Loucy (cell line): Measurements from ENCODE around the gene MYMX.

Experiments
- H2AFZ ChIP-seq: fragments of 200-600 bp; sonication (generic); 2 replicates; pipeline ENCODE4 v1.6.0; 2016; ENCODE audit warnings: antibody characterized with exemption, mild to moderate bottlenecking, low read length, moderate library complexity
- H3F3A ChIP-seq: fragments of 200-600 bp; 2 replicates; pipeline ENCODE4 v1.6.0; 2016; ENCODE audit warnings: antibody characterized with exemption, low read depth, mild to moderate bottlenecking
- H3K27me3 ChIP-seq: fragments of 200-600 bp; sonication (generic); 2 replicates; pipeline ENCODE4 v1.6.1; 2014; ENCODE audit warnings: low read length, mild to moderate bottlenecking; ENCODE audit not compliant: insufficient read depth, poor library complexity, severe bottlenecking
- H3K36me3 ChIP-seq: fragments of 200-600 bp; sonication (generic); 2 replicates; pipeline ENCODE4 v1.6.1; 2016; ENCODE audit warnings: low read length; ENCODE audit not compliant: insufficient read depth
- H3K4me1 ChIP-seq: fragments of 200-600 bp; sonication (generic); 2 replicates; pipeline ENCODE4 v1.5.1; 2014; ENCODE audit warnings: low read length, mild to moderate bottlenecking; ENCODE audit not compliant: insufficient read depth, poor library complexity, severe bottlenecking
- H3K4me2 ChIP-seq: fragments of 200-600 bp; sonication (generic); 2 replicates; pipeline ENCODE4 v1.6.0; 2014; ENCODE audit warnings: antibody characterized with exemption, low read length, low read depth, mild to moderate bottlenecking; ENCODE audit not compliant: poor library complexity, severe bottlenecking
- H3K4me3 ChIP-seq: fragments of 200-600 bp; sonication (generic); 2 replicates; pipeline ENCODE4 v1.5.1; 2014; ENCODE audit warnings: low read length, mild to moderate bottlenecking, mixed read lengths; ENCODE audit not compliant: poor library complexity, severe bottlenecking
- H3K79me2 ChIP-seq: fragments of 200-600 bp; sonication (generic); 2 replicates; pipeline ENCODE4 v1.6.1; 2014; ENCODE audit warnings: low read length; ENCODE audit not compliant: insufficient read depth
- H3K9ac ChIP-seq: fragments of 200-600 bp; sonication (generic); 2 replicates; pipeline ENCODE4 v1.6.0; 2014; ENCODE audit warnings: mild to moderate bottlenecking, low read depth, low read length, moderate library complexity; ENCODE audit not compliant: poor library complexity, severe bottlenecking
- H3K9me2 ChIP-seq: fragments of 200-600 bp; sonication (generic); replicated peaks from 2 replicates; pipeline ENCODE4 v1.6.1; 2016; ENCODE audit warnings: low read depth, low read length, mixed read lengths
- H3K9me3 ChIP-seq: fragments of 200-600 bp; sonication (generic); 2 replicates; pipeline ENCODE4 v1.6.1; 2014; ENCODE audit warnings: mild to moderate bottlenecking, antibody characterized with exemption, low read length, low read depth; ENCODE audit not compliant: insufficient read depth
- H4K20me1 ChIP-seq: fragments of 200-600 bp; sonication (generic); 2 replicates; pipeline ENCODE4 v1.6.0; 2014; ENCODE audit warnings: antibody characterized with exemption, low read length, mild to moderate bottlenecking; ENCODE audit not compliant: insufficient read depth, poor library complexity, severe bottlenecking
- CTCF ChIP-seq: fragments of 200-600 bp; sonication (generic); conservative IDR thresholded peaks from 2 replicates; pipeline ENCODE4 v1.5.1; 2014; ENCODE audit warnings: mild to moderate bottlenecking, antibody characterized with exemption, low read length
- EZH2phosphoT487 ChIP-seq: fragments of 200-600 bp; IDR thresholded peaks from 2 replicates; pipeline ENCODE4 v1.6.1; 2018; ENCODE audit warnings: antibody characterized with exemption, mild to moderate bottlenecking, moderate library complexity, borderline replicate concordance

Gene MYMX

GRCh38 chr6:44237813-44238433 is 21.2 kb downstream of the MYMX start:
- peak overlapping the region; percentile 83 for H3K4me3 ChIP-seq
- no peaks in the 10 kb centered on the region for H3K79me2 ChIP-seq
- no peaks in the 10 kb centered on the region for H3K9me2 ChIP-seq
- H3K4me2 ChIP-seq: peak overlapping the region; percentile 92
- H4K20me1 ChIP-seq: no peaks in the 10 kb centered on the region
- no peak for TF ChIP-seq EZH2phosphoT487
- TF ChIP-seq CTCF: peak; percentile 88
- H3F3A ChIP-seq: no peaks in the 10 kb centered on the region
- peak overlapping the region; percentile 97 for H2AFZ ChIP-seq
- no peaks in the 10 kb centered on the region for H3K4me1 ChIP-seq
- H3K36me3 ChIP-seq: no peaks in the 10 kb centered on the region
- H3K9ac ChIP-seq: peak overlapping the region; percentile 73
- H3K9me3 ChIP-seq: no peaks in the 10 kb centered on the region
- no peaks in the 10 kb centered on the region for H3K27me3 ChIP-seq

GRCh38 chr6:44238687-44239350 is 22.1 kb downstream of the MYMX start:
- Histone ChIP-seq H4K20me1 (no peaks in the 10 kb centered on the region), H3F3A (no peaks in the 10 kb centered on the region), H3K9me2 (no peaks in the 10 kb centered on the region), H3K9me3 (no peaks in the 10 kb centered on the region), H3K79me2 (no peaks in the 10 kb centered on the region), H3K4me2 (no peak overlapping the region), H3K36me3 (no peaks in the 10 kb centered on the region), H3K4me1 (no peaks in the 10 kb centered on the region), H3K27me3 (no peaks in the 10 kb centered on the region), H3K9ac (no peak overlapping the region), H3K4me3 (no peak overlapping the region), H2AFZ (no peak overlapping the region)
- no peak for TF ChIP-seq CTCF
- no peak for TF ChIP-seq EZH2phosphoT487

GRCh38 chr6:44243345-44243744 is 26.6 kb downstream of the MYMX start:
- peaks cover 3% of the 10 kb centered on the region for H3K27me3 ChIP-seq
- peaks cover 3% of the 10 kb centered on the region; the same call in 1 of the 2 replicates for H3K36me3 ChIP-seq
- no peak overlapping the region for H3K4me3 ChIP-seq
- TF ChIP-seq CTCF (no peak), EZH2phosphoT487 (no peak)
- no peaks in the 10 kb centered on the region for H3K9me2 ChIP-seq
- no peaks in the 10 kb centered on the region for H3F3A ChIP-seq
- no peak overlapping the region for H3K4me2 ChIP-seq
- peaks cover 14% of the 10 kb centered on the region for H4K20me1 ChIP-seq
- peaks cover 15% of the 10 kb centered on the region for H3K79me2 ChIP-seq
- no peaks in the 10 kb centered on the region for H3K9me3 ChIP-seq
- H2AFZ ChIP-seq: no peak overlapping the region
- H3K4me1 ChIP-seq: peaks cover 10% of the 10 kb centered on the region
- no peak overlapping the region for H3K9ac ChIP-seq
